ENCODE measurements around the gene PTGES3.

Gene PTGES3

GRCh38 chr12:56633468-56634241, 54.4 kb downstream of the PTGES3 start:
- peak overlapping the region; percentile 89 for H3K4me3 ChIP-seq (ENCODE audit: low read depth, low read length)
- TF ChIP-seq, protein P1, sequence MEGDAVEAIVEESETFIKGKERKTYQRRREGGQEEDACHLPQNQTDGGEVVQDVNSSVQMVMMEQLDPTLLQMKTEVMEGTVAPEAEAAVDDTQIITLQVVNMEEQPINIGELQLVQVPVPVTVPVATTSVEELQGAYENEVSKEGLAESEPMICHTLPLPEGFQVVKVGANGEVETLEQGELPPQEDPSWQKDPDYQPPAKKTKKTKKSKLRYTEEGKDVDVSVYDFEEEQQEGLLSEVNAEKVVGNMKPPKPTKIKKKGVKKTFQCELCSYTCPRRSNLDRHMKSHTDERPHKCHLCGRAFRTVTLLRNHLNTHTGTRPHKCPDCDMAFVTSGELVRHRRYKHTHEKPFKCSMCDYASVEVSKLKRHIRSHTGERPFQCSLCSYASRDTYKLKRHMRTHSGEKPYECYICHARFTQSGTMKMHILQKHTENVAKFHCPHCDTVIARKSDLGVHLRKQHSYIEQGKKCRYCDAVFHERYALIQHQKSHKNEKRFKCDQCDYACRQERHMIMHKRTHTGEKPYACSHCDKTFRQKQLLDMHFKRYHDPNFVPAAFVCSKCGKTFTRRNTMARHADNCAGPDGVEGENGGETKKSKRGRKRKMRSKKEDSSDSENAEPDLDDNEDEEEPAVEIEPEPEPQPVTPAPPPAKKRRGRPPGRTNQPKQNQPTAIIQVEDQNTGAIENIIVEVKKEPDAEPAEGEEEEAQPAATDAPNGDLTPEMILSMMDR (IDR thresholded peaks at IDR 0.05; ENCODE audit: low read depth, low read length, missing control alignments): no peak
- no peak for DNase-seq (ENCODE audit: low read depth)

DNA sequence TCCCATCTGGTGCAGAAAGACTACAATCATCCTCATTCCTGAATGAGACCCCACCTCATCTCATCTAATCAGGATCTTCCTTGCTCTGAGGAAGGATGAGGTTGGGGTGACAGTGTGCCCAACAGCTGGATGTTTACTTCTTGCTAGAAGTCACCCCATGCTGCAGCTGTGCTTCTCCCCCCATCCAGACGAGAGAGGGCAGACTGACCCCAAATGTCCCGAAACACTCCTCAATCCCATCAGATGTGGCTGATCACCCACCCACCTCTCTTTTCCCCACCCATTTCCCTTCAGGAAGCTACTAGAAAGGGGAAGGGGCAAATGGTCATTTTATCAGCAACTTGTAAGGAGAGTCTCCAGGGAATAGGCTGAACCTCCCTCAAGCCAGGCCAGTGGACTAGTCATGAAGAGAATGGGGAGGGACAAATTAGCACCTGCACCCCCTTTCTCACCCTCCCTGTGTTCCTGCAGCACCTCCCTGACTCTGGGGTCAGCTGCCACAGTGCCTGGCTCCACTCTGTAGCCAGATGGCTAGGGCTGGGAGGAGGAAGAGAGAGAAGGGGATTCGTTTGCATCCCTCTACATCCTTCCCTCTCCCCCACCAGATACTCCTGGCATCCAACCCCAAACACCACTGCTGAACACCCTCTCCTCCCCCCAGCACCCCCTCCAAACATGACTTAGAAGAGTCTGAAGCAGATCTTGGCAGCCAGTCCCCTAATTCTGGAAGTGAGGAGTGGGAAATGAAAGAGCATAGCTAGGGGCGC, 55.2 kb downstream of the PTGES3 start:
- DNase-seq (ENCODE audit: low read depth): no peak
- TF ChIP-seq, protein P1 (IDR thresholded peaks at IDR 0.05; ENCODE audit: low read depth, low read length, missing control alignments): no peak
- peak overlapping the region; percentile 47 for H3K4me3 ChIP-seq (ENCODE audit: low read depth, low read length)

DNA sequence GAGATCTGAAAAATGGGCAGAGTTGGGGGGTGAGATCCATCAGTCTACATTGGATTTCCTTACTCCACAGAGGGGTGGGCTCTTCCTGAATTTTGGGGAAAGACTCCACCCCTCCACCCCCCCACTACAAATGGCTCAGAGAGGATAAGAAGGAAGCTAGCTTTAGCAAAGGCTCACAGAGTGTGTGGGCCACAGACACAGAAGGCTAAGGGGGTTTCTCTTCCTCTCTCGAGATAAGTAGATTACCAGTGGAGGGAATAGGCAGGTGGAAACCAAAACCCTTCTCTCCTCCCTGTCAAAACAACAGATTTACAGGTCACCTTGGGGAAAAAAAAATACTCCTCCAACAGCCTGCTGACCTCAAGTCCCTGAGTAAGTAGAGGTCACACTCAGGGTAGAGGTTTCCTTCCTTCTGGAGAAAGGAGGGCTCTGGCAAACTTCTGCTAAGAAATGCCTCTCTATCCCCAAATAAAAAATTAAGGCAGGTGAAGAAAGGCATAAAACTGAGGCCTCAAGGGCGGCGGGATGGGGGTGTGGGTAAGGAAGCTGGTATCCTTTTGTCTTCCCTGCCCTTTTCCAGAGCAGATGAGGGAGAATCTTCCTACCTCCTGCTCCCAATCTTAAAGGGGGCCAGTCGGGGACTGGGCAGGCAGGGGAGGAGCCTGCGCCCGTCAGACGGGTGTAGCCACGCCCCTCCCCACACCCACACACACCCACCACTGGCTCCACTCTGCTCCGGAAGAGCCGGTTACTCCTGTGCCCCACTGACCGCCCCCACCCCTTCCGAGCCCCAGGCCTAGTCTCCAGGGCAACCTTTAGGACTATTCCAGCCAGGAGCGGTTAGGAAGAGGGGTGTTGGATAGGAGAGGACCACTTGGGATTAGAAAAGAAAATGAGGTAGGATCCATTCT, 56.0 kb downstream of the PTGES3 start:
- DNase-seq (ENCODE audit: low read depth): peak; percentile 68

GRCh38 chr12:56630180-56630632, 57.9 kb downstream of the PTGES3 start, which contains the start of gene BAZ2A:
BAZ2A (minus strand) TSS chr12:56630326; CDS start chr12:56617530, 12,796 bp downstream.
- no peak for DNase-seq (ENCODE audit: low read depth)
- peak within 1 kb of the TSS; percentile 99 for H3K4me3 ChIP-seq (ENCODE audit: low read depth, low read length)
- TF ChIP-seq, protein P1 (IDR thresholded peaks at IDR 0.05; ENCODE audit: low read depth, low read length, missing control alignments): no peak

More for the DNA sequence above, 56.0 kb downstream of the PTGES3 start:
- TF ChIP-seq, protein P1 (IDR thresholded peaks at IDR 0.05; ENCODE audit: low read depth, low read length, missing control alignments): no peak
- H3K4me3 ChIP-seq (ENCODE audit: low read depth, low read length): peak overlapping the region; percentile 47

DNA sequence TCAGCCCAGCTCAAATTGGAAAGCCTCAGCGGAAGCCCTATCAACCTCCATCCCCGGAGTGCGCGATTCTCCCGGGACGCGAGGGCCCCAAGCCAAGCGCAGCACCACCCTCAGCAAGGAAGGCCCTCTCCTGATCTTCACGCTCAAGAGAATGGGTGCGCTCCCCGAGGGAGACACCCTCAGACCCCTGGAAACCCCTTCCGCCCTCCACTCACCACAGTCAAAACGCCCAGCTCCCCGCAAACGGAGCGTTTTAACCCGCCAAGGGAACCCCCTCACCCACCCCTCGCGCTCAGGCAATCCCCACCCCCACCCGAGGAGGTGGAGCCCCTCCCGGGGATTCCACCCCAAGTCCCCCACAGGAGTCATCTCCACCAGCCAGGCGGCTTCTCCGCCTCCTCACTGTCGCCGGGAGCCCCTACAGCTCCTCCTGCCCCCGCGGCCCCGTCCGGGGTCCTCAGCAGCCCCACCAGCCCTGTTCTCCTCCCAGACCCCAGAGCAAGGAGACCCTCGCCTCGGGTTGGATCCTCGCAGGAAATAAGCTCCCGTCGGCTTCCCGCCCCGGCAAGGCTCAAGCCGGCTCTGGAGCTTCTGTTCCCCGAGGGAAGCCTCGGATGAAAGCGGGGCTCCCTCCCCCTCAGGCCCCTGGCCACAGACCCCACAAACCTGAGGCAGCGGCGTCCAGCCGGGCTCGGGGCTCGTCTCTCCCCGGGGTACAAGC, 58.5 kb downstream of the PTGES3 start:
- TF ChIP-seq, protein P1 (IDR thresholded peaks at IDR 0.05; ENCODE audit: low read depth, low read length, missing control alignments): no peak
- DNase-seq (ENCODE audit: low read depth): no peak
- peak overlapping the region; percentile 99 for H3K4me3 ChIP-seq (ENCODE audit: low read depth, low read length)
